Common myeloid progenitor, CD34-positive (primary cell): ENCODE data around the gene PRRT2.

ENCODE experiments used
- CTCF ChIA-PET: fragments of 350-600 bp; sonication (Branson Sonifier 250); formaldehyde crosslinking; loops from one replicate; lab custom pipeline; 2021; ENCODE audit warnings: antibody characterized with exemption; lab: Charles Lee
- POLR2A ChIA-PET: fragments of 350-600 bp; sonication (Branson Sonifier 250); formaldehyde crosslinking; loops from one replicate; lab custom pipeline; 2021; ENCODE audit warnings: antibody characterized with exemption; lab: Charles Lee
- DNase-seq, 3 donors: peaks; one replicate each; pipeline versions ENCODE4 v3.0.0 to v3.0.0-alpha.2; 2013
- H3K27ac ChIP-seq, 2 experiments: 1 replicate in 1 of 2; 2 replicates in 1 of 2; pipeline ENCODE4 v1.7.0; 2013; ENCODE audit warnings: inconsistent platforms in 2 of 2, low read length in 2 of 2, mild to moderate bottlenecking in 2 of 2, low read depth in 1 of 2, moderate library complexity in 1 of 2; ENCODE audit not compliant: severe bottlenecking in 2 of 2, insufficient read depth in 1 of 2, poor library complexity in 1 of 2
- H3K27me3 ChIP-seq, 5 experiments: replicated peaks in 2 of 5; 1 replicate in 3 of 5; 2 replicates in 2 of 5; pipeline versions ENCODE4 v1.6.1 to v1.7.0; 2013; ENCODE audit warnings: low read length in 4 of 5, mild to moderate bottlenecking in 2 of 5, moderate library complexity in 2 of 5, inconsistent platforms in 1 of 5; ENCODE audit not compliant: insufficient read depth in 5 of 5, control insufficient read depth in 4 of 5
- H3K36me3 ChIP-seq, 4 experiments: 1 replicate in 2 of 4; 2 replicates in 2 of 4; pipeline versions ENCODE4 v1.6.1 to v1.7.0; 2013; ENCODE audit warnings: low read length in 3 of 4, control low read depth in 1 of 4, mild to moderate bottlenecking in 1 of 4; ENCODE audit not compliant: control insufficient read depth in 4 of 4, insufficient read depth in 4 of 4
- H3K4me1 ChIP-seq, 4 experiments: 1 replicate in 3 of 4; 2 replicates in 1 of 4; pipeline versions ENCODE4 v1.6.1 to v1.7.1; 2013; ENCODE audit warnings: low read length in 3 of 4, mild to moderate bottlenecking in 3 of 4, control low read depth in 1 of 4, inconsistent platforms in 1 of 4, moderate library complexity in 1 of 4; ENCODE audit not compliant: control insufficient read depth in 4 of 4, insufficient read depth in 4 of 4; ENCODE audit errors: control extremely low read depth in 1 of 4
- H3K4me3 ChIP-seq, 7 experiments: 1 replicate in 4 of 7; 2 replicates in 3 of 7; pipeline versions ENCODE4 v1.5.1 to v1.7.0; 2013; ENCODE audit warnings: mild to moderate bottlenecking in 7 of 7, low read length in 6 of 7, moderate library complexity in 6 of 7, inconsistent platforms in 2 of 7, low read depth in 2 of 7, control low read depth in 1 of 7; ENCODE audit not compliant: insufficient read depth in 4 of 7, control insufficient read depth in 1 of 7; ENCODE audit errors: extremely low read depth in 1 of 7
- H3K9me3 ChIP-seq, 5 experiments: 1 replicate in 4 of 5; 2 replicates in 1 of 5; pipeline versions ENCODE4 v1.6.1 to v1.7.1; 2013; ENCODE audit warnings: low read length in 4 of 5, mild to moderate bottlenecking in 2 of 5, inconsistent platforms in 1 of 5, low read depth in 1 of 5, moderate library complexity in 1 of 5; ENCODE audit not compliant: control insufficient read depth in 4 of 5, insufficient read depth in 2 of 5; ENCODE audit errors: control extremely low read depth in 1 of 5
- WGBS: methylation state at CpG from one replicate; pipeline ENCODE4 v1.1.5; 2013; ENCODE audit not compliant: insufficient coverage; 5-methylcytosine and 5-hydroxymethylcytosine counted together

Gene PRRT2

DNA sequence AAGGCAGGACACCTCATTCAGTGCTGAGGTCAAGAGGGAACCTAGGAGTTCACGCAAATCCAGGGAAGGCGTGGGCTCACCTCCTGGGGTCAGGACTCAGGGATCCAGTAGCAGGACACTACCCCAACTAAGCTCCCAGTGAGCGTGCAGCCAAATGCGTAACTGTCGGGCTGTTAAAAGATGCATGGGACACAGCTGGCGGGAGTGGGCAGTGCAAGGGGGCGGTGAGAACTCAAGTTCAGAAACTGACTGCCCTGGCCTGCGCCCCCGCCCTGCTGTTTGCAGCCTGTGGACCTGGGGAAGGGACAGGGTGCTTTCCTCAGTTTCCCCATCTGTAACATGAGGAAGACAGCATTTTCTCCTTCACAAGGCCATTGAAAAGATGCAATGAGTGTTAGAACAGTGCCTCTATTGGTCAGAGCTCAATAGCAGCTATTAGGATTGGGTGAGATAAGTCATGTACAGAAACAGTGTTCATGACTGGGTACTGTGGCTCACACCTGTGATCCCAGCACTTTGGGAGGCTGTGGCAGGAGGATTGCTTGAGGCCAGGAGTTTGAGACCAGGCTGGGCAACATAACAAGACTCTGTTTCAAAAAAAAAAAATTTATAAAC is 30.8 kb downstream of the PRRT2 start:
- Histone ChIP-seq H3K27me3 (no peaks in the 10 kb centered on the region), H3K4me1 (no peaks in the 10 kb centered on the region), H3K9me3 (no peaks in the 10 kb centered on the region), H3K27ac (no peak overlapping the region), H3K36me3 (peaks cover 0 to 75% (median 24%) of the 10 kb centered on the region in 4 experiments), H3K4me3 (no peak overlapping the region)
- POLR2A ChIA-PET = interaction anchor here (0.7 kb wide), 1 partner anchor 665 kb away, joined by 3 read pairs; no protein-coding TSS in a partner anchor
- DNase-seq = no peak
- CTCF ChIA-PET = interaction anchor here (0.6 to 1.7 kb wide), 2 partner anchors 14 to 18 kb away, joined by 3 to 4 read pairs; no protein-coding TSS in a partner anchor
- WGBS = 100% methylated on average over 7 of the region's 9 CpGs

GRCh38 chr16:29843931-29844330 is 31.9 kb downstream of the PRRT2 start:
- Histone ChIP-seq H3K27ac (no peak overlapping the region), H3K4me3 (no peak overlapping the region), H3K4me1 (no peaks in the 10 kb centered on the region), H3K36me3 (peaks cover 0 to 67% (median 24%) of the 10 kb centered on the region in 4 experiments), H3K9me3 (no peaks in the 10 kb centered on the region), H3K27me3 (no peaks in the 10 kb centered on the region)
- CTCF ChIA-PET = interaction anchor here (0.7 to 1.9 kb wide), 4 partner anchors 16 to 160 kb away, joined by 3 to 5 read pairs (median 4); partner anchors contain the start of gene PAGR1
- POLR2A ChIA-PET = no interaction called here
- DNase-seq = no peak
- WGBS = 95% methylated on average over 8 of the region's 8 CpGs

DNA sequence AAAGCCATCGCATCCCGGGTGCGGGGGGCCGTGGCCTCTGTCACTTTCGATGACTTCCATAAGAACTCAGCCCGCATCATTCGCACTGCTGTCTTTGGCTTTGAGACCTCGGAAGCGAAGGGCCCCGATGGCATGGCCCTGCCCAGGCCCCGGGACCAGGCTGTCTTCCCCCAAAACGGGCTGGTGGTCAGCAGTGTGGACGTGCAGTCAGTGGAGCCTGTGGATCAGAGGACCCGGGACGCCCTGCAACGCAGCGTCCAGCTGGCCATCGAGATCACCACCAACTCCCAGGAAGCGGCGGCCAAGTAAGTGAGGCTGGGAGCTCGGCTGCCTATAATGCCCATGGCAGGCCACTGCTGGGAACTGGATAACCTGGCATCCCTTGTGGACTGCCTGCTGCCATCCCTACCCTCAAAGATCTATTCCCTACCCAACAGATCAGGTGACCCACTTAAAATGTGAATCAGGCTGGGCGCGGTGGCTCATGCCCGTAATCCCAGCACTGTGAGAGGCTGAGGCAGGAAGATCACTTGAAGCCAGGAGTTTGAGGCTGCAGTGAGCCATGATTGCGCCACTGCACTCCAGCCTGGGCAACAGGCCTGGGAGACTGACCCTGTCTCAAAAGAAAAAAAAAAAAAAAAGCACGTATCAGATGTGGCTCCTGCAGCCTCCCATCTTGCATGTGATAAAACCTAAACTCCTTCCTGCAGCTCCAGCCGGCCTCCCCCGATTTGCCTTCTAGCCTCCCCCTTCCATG is 32.8 kb downstream of the PRRT2 start:
- POLR2A ChIA-PET = interaction anchor here (0.6 kb wide), 1 partner anchor 1430 kb away, joined by 3 read pairs; no protein-coding TSS in a partner anchor
- H3K9me3 ChIP-seq = no peaks in the 10 kb centered on the region
- peaks cover 0 to 66% (median 21%) of the 10 kb centered on the region in 4 experiments for H3K36me3 ChIP-seq
- CTCF ChIA-PET = interaction anchor here (0.6 to 1.9 kb wide), 6 partner anchors 16 to 145 kb away, joined by 3 to 5 read pairs (median 3); partner anchors contain the start of gene PAGR1
- H3K27me3 ChIP-seq = no peaks in the 10 kb centered on the region
- H3K4me1 ChIP-seq = no peaks in the 10 kb centered on the region
- no peak overlapping the region for H3K27ac ChIP-seq
- no peak for DNase-seq
- no peak overlapping the region for H3K4me3 ChIP-seq
- 97% methylated on average over 26 of the region's 28 CpGs for WGBS

GRCh38 chr16:29845656-29846055 is 33.7 kb downstream of the PRRT2 start:
- H3K4me3 ChIP-seq = no peak overlapping the region
- CTCF ChIA-PET = interaction anchor here (0.6 to 1.9 kb wide), 4 partner anchors 16 to 146 kb away, joined by 3 to 5 read pairs (median 4); no protein-coding TSS in a partner anchor
- H3K27me3 ChIP-seq = no peaks in the 10 kb centered on the region
- no peak overlapping the region for H3K27ac ChIP-seq
- DNase-seq = no peak
- no peaks in the 10 kb centered on the region for H3K4me1 ChIP-seq
- peaks cover 0 to 57% (median 17%) of the 10 kb centered on the region in 4 experiments for H3K36me3 ChIP-seq
- no peaks in the 10 kb centered on the region for H3K9me3 ChIP-seq
- POLR2A ChIA-PET = interaction anchor here (0.6 kb wide), 1 partner anchor 1429 kb away, joined by 3 read pairs; no protein-coding TSS in a partner anchor
- 97% methylated on average over 16 of the region's 18 CpGs for WGBS

GRCh38 chr16:29848420-29849297 is 36.7 kb downstream of the PRRT2 start:
- peak; percentile 61 to 78 (median 75) for DNase-seq
- Histone ChIP-seq H3K36me3 (peaks cover 0 to 37% (median 13%) of the 10 kb centered on the region in 4 experiments), H3K27me3 (no peaks in the 10 kb centered on the region), H3K9me3 (no peaks in the 10 kb centered on the region), H3K27ac (no peak overlapping the region), H3K4me3 (no peak overlapping the region), H3K4me1 (no peaks in the 10 kb centered on the region)
- POLR2A ChIA-PET = no interaction called here
- WGBS = 75% methylated on average over 5 of the region's 15 CpGs
- CTCF ChIA-PET = interaction anchor here (0.5 to 2.3 kb wide), 38 partner anchors 8 to 255 kb away, joined by 3 to 24 read pairs (median 4); partner anchors contain the start of genes ASPHD1, CDIPT, KIF22 and MVP

- no peaks in the 10 kb centered on the region for H3K9me3 ChIP-seq
- no peak overlapping the region for H3K27ac ChIP-seq
- no peaks in the 10 kb centered on the region for H3K27me3 ChIP-seq
- H3K4me3 ChIP-seq = no peak overlapping the region
- no peak for DNase-seq
- ChIA-PET CTCF (interaction anchor here (0.6 to 2.3 kb wide), 17 partner anchors 9 to 169 kb away, joined by 3 to 24 read pairs (median 6); partner anchors contain the start of genes ASPHD1, KIF22 and MVP), POLR2A (no interaction called here)
- H3K4me1 ChIP-seq = no peaks in the 10 kb centered on the region
- WGBS = 97% methylated on average over 4 of the region's 5 CpGs
- peaks cover 0 to 29% (median 10%) of the 10 kb centered on the region in 4 experiments for H3K36me3 ChIP-seq
These were observed 37.5 kb downstream of the PRRT2 start for GRCh38 chr16:29849505-29849904.
